Measurements from ENCODE around the gene GPR158.

The GPR158 gene

DNA sequence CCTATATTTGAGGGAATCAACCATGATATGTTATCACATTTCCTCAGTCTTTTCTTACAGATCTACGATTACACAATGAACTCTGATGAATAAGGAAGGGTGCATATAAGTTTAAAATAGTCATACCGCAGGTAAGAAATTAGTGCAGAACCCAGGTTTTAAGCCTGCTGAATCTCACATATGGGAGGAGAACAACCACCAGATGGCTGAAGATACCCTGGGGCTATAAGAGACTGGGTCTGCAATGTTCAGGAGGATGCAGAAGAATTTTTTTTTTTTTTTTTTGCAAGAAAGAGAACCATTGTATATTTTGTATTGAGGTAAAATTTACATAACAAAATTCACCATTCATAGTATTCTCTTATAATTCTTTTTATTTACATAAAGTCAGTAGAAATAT, 387.0 kb downstream of the GPR158 start:
- no peaks in the 10 kb centered on the region for H3K36me3 ChIP-seq (ENCODE audit: control insufficient read depth, low read length)
- H3K79me2 ChIP-seq (ENCODE audit: control insufficient read depth, low read length) = no peaks in the 10 kb centered on the region
- H3K27ac ChIP-seq (ENCODE audit: low read depth, low read length) = no peak overlapping the region
- H3K27me3 ChIP-seq (ENCODE audit: control insufficient read depth, low read length) = no peaks in the 10 kb centered on the region
- H4K20me1 ChIP-seq (ENCODE audit: control insufficient read depth, insufficient read depth, low read depth, low read length) = no peaks in the 10 kb centered on the region
- H3K4me2 ChIP-seq (ENCODE audit: low read length) = no peak overlapping the region
- TF ChIP-seq, protein P1, sequence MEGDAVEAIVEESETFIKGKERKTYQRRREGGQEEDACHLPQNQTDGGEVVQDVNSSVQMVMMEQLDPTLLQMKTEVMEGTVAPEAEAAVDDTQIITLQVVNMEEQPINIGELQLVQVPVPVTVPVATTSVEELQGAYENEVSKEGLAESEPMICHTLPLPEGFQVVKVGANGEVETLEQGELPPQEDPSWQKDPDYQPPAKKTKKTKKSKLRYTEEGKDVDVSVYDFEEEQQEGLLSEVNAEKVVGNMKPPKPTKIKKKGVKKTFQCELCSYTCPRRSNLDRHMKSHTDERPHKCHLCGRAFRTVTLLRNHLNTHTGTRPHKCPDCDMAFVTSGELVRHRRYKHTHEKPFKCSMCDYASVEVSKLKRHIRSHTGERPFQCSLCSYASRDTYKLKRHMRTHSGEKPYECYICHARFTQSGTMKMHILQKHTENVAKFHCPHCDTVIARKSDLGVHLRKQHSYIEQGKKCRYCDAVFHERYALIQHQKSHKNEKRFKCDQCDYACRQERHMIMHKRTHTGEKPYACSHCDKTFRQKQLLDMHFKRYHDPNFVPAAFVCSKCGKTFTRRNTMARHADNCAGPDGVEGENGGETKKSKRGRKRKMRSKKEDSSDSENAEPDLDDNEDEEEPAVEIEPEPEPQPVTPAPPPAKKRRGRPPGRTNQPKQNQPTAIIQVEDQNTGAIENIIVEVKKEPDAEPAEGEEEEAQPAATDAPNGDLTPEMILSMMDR (IDR thresholded peaks at IDR 0.05; ENCODE audit: low read depth, low read length, poor library complexity, severe bottlenecking) = no peak
- no peak for TF ChIP-seq EZH2phosphoT487 (IDR thresholded peaks at IDR 0.05; ENCODE audit: borderline replicate concordance, low read length)
- H3K9me3 ChIP-seq (ENCODE audit: control insufficient read depth, insufficient read depth, low read length) = no peaks in the 10 kb centered on the region
- H3F3A ChIP-seq (ENCODE audit: control insufficient read depth, insufficient read depth) = no peaks in the 10 kb centered on the region
- H3K9me2 ChIP-seq (replicated peaks; ENCODE audit: control insufficient read depth, low read length) = no peaks in the 10 kb centered on the region
- H3K4me1 ChIP-seq (ENCODE audit: control insufficient read depth, low read length) = no peaks in the 10 kb centered on the region
- no peak overlapping the region for H3K4me3 ChIP-seq (ENCODE audit: low read length)

- Histone ChIP-seq H3K79me2 (ENCODE audit: control insufficient read depth, low read length) (no peaks in the 10 kb centered on the region), H3K27ac (ENCODE audit: low read depth, low read length) (no peak overlapping the region), H3K27me3 (ENCODE audit: control insufficient read depth, low read length) (no peaks in the 10 kb centered on the region), H3K4me1 (ENCODE audit: control insufficient read depth, low read length) (no peaks in the 10 kb centered on the region), H3F3A (ENCODE audit: control insufficient read depth, insufficient read depth) (no peaks in the 10 kb centered on the region), H3K4me3 (ENCODE audit: low read length) (no peak overlapping the region), H3K36me3 (ENCODE audit: control insufficient read depth, low read length) (no peaks in the 10 kb centered on the region), H3K9me2 (replicated peaks; ENCODE audit: control insufficient read depth, low read length) (no peaks in the 10 kb centered on the region), H3K9me3 (ENCODE audit: control insufficient read depth, insufficient read depth, low read length) (no peaks in the 10 kb centered on the region), H3K4me2 (ENCODE audit: low read length) (no peak overlapping the region), H4K20me1 (ENCODE audit: control insufficient read depth, insufficient read depth, low read depth, low read length) (no peaks in the 10 kb centered on the region)
- TF ChIP-seq, protein P1 (IDR thresholded peaks at IDR 0.05; ENCODE audit: low read depth, low read length, poor library complexity, severe bottlenecking) = no peak
- TF ChIP-seq EZH2phosphoT487 (IDR thresholded peaks at IDR 0.05; ENCODE audit: borderline replicate concordance, low read length) = no peak
Observed at GRCh38 chr10:25562547-25562946, 387.7 kb downstream of the GPR158 start.

- Histone ChIP-seq H3K4me1 (ENCODE audit: control insufficient read depth, low read length) (no peaks in the 10 kb centered on the region), H3K4me2 (ENCODE audit: low read length) (no peak overlapping the region), H4K20me1 (ENCODE audit: control insufficient read depth, insufficient read depth, low read depth, low read length) (no peaks in the 10 kb centered on the region), H3K9me3 (ENCODE audit: control insufficient read depth, insufficient read depth, low read length) (no peaks in the 10 kb centered on the region), H3K36me3 (ENCODE audit: control insufficient read depth, low read length) (no peaks in the 10 kb centered on the region), H3K27me3 (ENCODE audit: control insufficient read depth, low read length) (no peaks in the 10 kb centered on the region), H3F3A (ENCODE audit: control insufficient read depth, insufficient read depth) (no peaks in the 10 kb centered on the region), H3K79me2 (ENCODE audit: control insufficient read depth, low read length) (no peaks in the 10 kb centered on the region), H3K27ac (ENCODE audit: low read depth, low read length) (no peak overlapping the region), H3K9me2 (replicated peaks; ENCODE audit: control insufficient read depth, low read length) (no peaks in the 10 kb centered on the region), H3K4me3 (ENCODE audit: low read length) (no peak overlapping the region)
- TF ChIP-seq, protein P1 (IDR thresholded peaks at IDR 0.05; ENCODE audit: low read depth, low read length, poor library complexity, severe bottlenecking) = no peak
- TF ChIP-seq EZH2phosphoT487 (IDR thresholded peaks at IDR 0.05; ENCODE audit: borderline replicate concordance, low read length) = no peak
Observed at GRCh38 chr10:25564351-25564750, 389.6 kb downstream of the GPR158 start.

GRCh38 chr10:25565570-25565969, 390.8 kb downstream of the GPR158 start:
- no peak overlapping the region for H3K4me3 ChIP-seq (ENCODE audit: low read length)
- H3K4me1 ChIP-seq (ENCODE audit: control insufficient read depth, low read length) = no peaks in the 10 kb centered on the region
- H3K79me2 ChIP-seq (ENCODE audit: control insufficient read depth, low read length) = no peaks in the 10 kb centered on the region
- H3K27me3 ChIP-seq (ENCODE audit: control insufficient read depth, low read length) = no peaks in the 10 kb centered on the region
- no peaks in the 10 kb centered on the region for H4K20me1 ChIP-seq (ENCODE audit: control insufficient read depth, insufficient read depth, low read depth, low read length)
- H3K9me2 ChIP-seq (replicated peaks; ENCODE audit: control insufficient read depth, low read length) = no peaks in the 10 kb centered on the region
- no peak overlapping the region for H3K4me2 ChIP-seq (ENCODE audit: low read length)
- no peaks in the 10 kb centered on the region for H3F3A ChIP-seq (ENCODE audit: control insufficient read depth, insufficient read depth)
- H3K27ac ChIP-seq (ENCODE audit: low read depth, low read length) = no peak overlapping the region
- no peaks in the 10 kb centered on the region for H3K9me3 ChIP-seq (ENCODE audit: control insufficient read depth, insufficient read depth, low read length)
- TF ChIP-seq, protein P1 (IDR thresholded peaks at IDR 0.05; ENCODE audit: low read depth, low read length, poor library complexity, severe bottlenecking) = no peak
- no peak for TF ChIP-seq EZH2phosphoT487 (IDR thresholded peaks at IDR 0.05; ENCODE audit: borderline replicate concordance, low read length)
- no peaks in the 10 kb centered on the region for H3K36me3 ChIP-seq (ENCODE audit: control insufficient read depth, low read length)
